ENCODE data around the gene REN. TPM values are rescaled to one million over a fixed set of nuclear protein-coding genes. Genes with fewer than 3 reads are reported as not detected.

Gene REN
- total and polyA plus RNA-seq, 9 of the 15 experiments (the other 6 are each of a cell fraction or from before 2014, with no cell fraction given): 1.7 to 9.9 (median 3.1) TPM

- CTCF ChIA-PET (ENCODE audit: low intra/inter-chr PET ratio): no interaction called here
- in situ Hi-C loops (cut with MboI): no loop called here
- no peak overlapping the region for H3K4me3 ChIP-seq
- TF ChIP-seq ZNF561 (CRISPR knock-in tag; conservative IDR thresholded peaks at IDR 0.05) (no peak), MED1 (CRISPR knock-in tag; IDR thresholded peaks at IDR 0.05; ENCODE audit: borderline replicate concordance) (no peak), CTCF (IDR thresholded peaks at IDR 0.05 in 2 of 3, conservative IDR thresholded peaks at IDR 0.05 in 1 of 3; ENCODE audit: insufficient read depth in 2 of 3, low read depth in 1 of 3, low read length in 3 of 3) (peak in 1 of 3 experiments; percentile 50; a peak in 2 of 6 replicates), ZFP30 (CRISPR knock-in tag; IDR thresholded peaks at IDR 0.05; ENCODE audit: borderline replicate concordance) (no peak), GTF2F1 (IDR thresholded peaks at IDR 0.05; ENCODE audit: low read depth, low read length) (no peak), ZFPM2 (CRISPR knock-in tag; IDR thresholded peaks at IDR 0.05) (no peak), VEZF1 (CRISPR knock-in tag; IDR thresholded peaks at IDR 0.05) (peak; percentile 35; the same call in 1 of the 2 replicates), ZKSCAN3 (CRISPR knock-in tag; IDR thresholded peaks at IDR 0.05) (no peak), OTX1 (CRISPR knock-in tag; IDR thresholded peaks at IDR 0.05) (no peak), CBFB (CRISPR knock-in tag; IDR thresholded peaks at IDR 0.05) (no peak), NONO (IDR thresholded peaks at IDR 0.05; ENCODE audit: low read depth in 2 of 2, low read length in 1 of 2) (no peak), TBP (optimal IDR thresholded peaks at IDR 0.05; ENCODE audit: low read depth, low read length) (no peak), RBM25 (IDR thresholded peaks at IDR 0.05; ENCODE audit: low read depth, low read length, severe bottlenecking) (no peak)
- TF ChIP-seq, protein P1, sequence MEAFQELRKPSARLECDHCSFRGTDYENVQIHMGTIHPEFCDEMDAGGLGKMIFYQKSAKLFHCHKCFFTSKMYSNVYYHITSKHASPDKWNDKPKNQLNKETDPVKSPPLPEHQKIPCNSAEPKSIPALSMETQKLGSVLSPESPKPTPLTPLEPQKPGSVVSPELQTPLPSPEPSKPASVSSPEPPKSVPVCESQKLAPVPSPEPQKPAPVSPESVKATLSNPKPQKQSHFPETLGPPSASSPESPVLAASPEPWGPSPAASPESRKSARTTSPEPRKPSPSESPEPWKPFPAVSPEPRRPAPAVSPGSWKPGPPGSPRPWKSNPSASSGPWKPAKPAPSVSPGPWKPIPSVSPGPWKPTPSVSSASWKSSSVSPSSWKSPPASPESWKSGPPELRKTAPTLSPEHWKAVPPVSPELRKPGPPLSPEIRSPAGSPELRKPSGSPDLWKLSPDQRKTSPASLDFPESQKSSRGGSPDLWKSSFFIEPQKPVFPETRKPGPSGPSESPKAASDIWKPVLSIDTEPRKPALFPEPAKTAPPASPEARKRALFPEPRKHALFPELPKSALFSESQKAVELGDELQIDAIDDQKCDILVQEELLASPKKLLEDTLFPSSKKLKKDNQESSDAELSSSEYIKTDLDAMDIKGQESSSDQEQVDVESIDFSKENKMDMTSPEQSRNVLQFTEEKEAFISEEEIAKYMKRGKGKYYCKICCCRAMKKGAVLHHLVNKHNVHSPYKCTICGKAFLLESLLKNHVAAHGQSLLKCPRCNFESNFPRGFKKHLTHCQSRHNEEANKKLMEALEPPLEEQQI (IDR thresholded peaks at IDR 0.05): no peak
Measured at GRCh38 chr1:204198348-204199340, 32.5 kb upstream of the REN start.

More at GRCh38 chr1:204198348-204199340, 32.5 kb upstream of the REN start:
- POLR2A ChIA-PET: interaction anchor here (0.6 to 1.4 kb wide), 5 partner anchors 8 to 1910 kb away, joined by 3 to 6 read pairs (median 3); no protein-coding TSS in a partner anchor
- Histone ChIP-seq H4K20me1 (replicated peaks; ENCODE audit: control insufficient read depth, insufficient read depth, low read length) (no peaks in the 10 kb centered on the region), H3K36me3 (ENCODE audit: control insufficient read depth, insufficient read depth, low read length) (no peaks in the 10 kb centered on the region), H3K9me3 (replicated peaks; ENCODE audit: control insufficient read depth, insufficient read depth, low read depth, low read length) (no peaks in the 10 kb centered on the region; the same call in 1 of the 2 replicates), H3K4me1 (replicated peaks in 1 of 2; ENCODE audit: control insufficient read depth in 2 of 2, insufficient read depth in 2 of 2, low read length in 2 of 2) (no peaks in the 10 kb centered on the region), H3K79me2 (ENCODE audit: control insufficient read depth, insufficient read depth, low read length) (no peaks in the 10 kb centered on the region), H2AFZ (ENCODE audit: low read depth, low read length) (no peak overlapping the region), H3K9me1 (ENCODE audit: control insufficient read depth, insufficient read depth, low read length) (no peaks in the 10 kb centered on the region), H3K27me3 (ENCODE audit: control insufficient read depth in 2 of 2, insufficient read depth in 2 of 2, low read length in 2 of 2) (peaks cover 18 to 76% of the 10 kb centered on the region in 2 experiments; a peak in 4 of 5 replicates), H3K9ac (ENCODE audit: insufficient read depth in 1 of 2, low read depth in 2 of 2, low read length in 2 of 2) (no peak overlapping the region), H3K4me2 (ENCODE audit: insufficient read depth, low read length) (no peak overlapping the region), H3K27ac (ENCODE audit: extremely low read depth, low read depth, low read length) (no peak overlapping the region)
- FAIRE-seq: no peak
- 2% methylated on average over 18 of the region's 18 CpGs for WGBS (ENCODE audit: insufficient coverage, low coverage, missing lambda C conversion rate)
- intact Hi-C loops (cut with micrococcal nuclease): no loop called here
- DNase-seq (ENCODE audit: extremely low read depth in 1 of 4, low spot score in 3 of 4): peak in 1 of 4 experiments; percentile 20
- ATAC-seq: peak; percentile 56; the same call in 2 of the 3 replicates
- BruUV-seq (replicated peaks): no TSS peak

Data from K562 (cell line).